Activated naive CD4-positive, alpha-beta T cell treated with Interleukin-2 at 50 U/mL for 16 hours (primary cell): ENCODE results near the gene UBE2Q1.

ENCODE experiments used
- DNase-seq: peaks from one replicate; pipeline ENCODE4 v3.0.0-alpha.2; 2020

Gene UBE2Q1

GRCh38 chr1:154557939-154558719 lies at the start of gene UBE2Q1:
Gene UBE2Q1, minus strand, starts transcription at chr1:154558662. Its CDS starts 109 bp downstream, at chr1:154558553.
- DNase-seq: peak; percentile 36

- DNase-seq: peak; percentile 93
These were observed 49.3 kb upstream of the UBE2Q1 start, which contains the start of gene ADAR for GRCh38 chr1:154607609-154608396. Gene ADAR, minus strand, starts transcription at chr1:154608186. Its CDS starts 180 bp downstream, at chr1:154608006.

GRCh38 chr1:154607106-154607608 lies 48.7 kb upstream of the UBE2Q1 start:
- DNase-seq: peak; percentile 12

- DNase-seq: no peak
These were observed 47.1 kb upstream of the UBE2Q1 start for GRCh38 chr1:154605534-154605933.

GRCh38 chr1:154603317-154603716 lies 44.9 kb upstream of the UBE2Q1 start:
- DNase-seq: no peak

- no peak for DNase-seq
These were observed 41.2 kb upstream of the UBE2Q1 start for GRCh38 chr1:154599658-154600057.

- no peak for DNase-seq
These were observed 40.6 kb upstream of the UBE2Q1 start for GRCh38 chr1:154598871-154599635.

GRCh38 chr1:154595621-154596020 lies 37.2 kb upstream of the UBE2Q1 start:
- no peak for DNase-seq

- DNase-seq: no peak
These were observed 36.3 kb upstream of the UBE2Q1 start for GRCh38 chr1:154594811-154595210.

- DNase-seq: no peak
These were observed 34.9 kb upstream of the UBE2Q1 start for GRCh38 chr1:154593390-154593789.

- DNase-seq: no peak
These were observed 32.7 kb upstream of the UBE2Q1 start for GRCh38 chr1:154591206-154591605.

- no peak for DNase-seq
These were observed 32.3 kb upstream of the UBE2Q1 start for GRCh38 chr1:154590756-154591155.

- no peak for DNase-seq
These were observed 31.3 kb upstream of the UBE2Q1 start for GRCh38 chr1:154589780-154590179.

GRCh38 chr1:154586641-154587040 lies 28.2 kb upstream of the UBE2Q1 start:
- DNase-seq: no peak

GRCh38 chr1:154586231-154586630 lies 27.8 kb upstream of the UBE2Q1 start:
- DNase-seq: no peak

- no peak for DNase-seq
These were observed 26.0 kb upstream of the UBE2Q1 start for GRCh38 chr1:154584267-154584994.

GRCh38 chr1:154583773-154584172 lies 25.3 kb upstream of the UBE2Q1 start:
- no peak for DNase-seq

GRCh38 chr1:154582885-154583284 lies 24.4 kb upstream of the UBE2Q1 start:
- no peak for DNase-seq

GRCh38 chr1:154581766-154582165 lies 23.3 kb upstream of the UBE2Q1 start:
- DNase-seq: no peak

- no peak for DNase-seq
These were observed 20.9 kb upstream of the UBE2Q1 start for GRCh38 chr1:154579374-154579773.

GRCh38 chr1:154578058-154578418 lies 19.6 kb upstream of the UBE2Q1 start:
- DNase-seq: no peak

- no peak for DNase-seq
These were observed 19.0 kb upstream of the UBE2Q1 start for GRCh38 chr1:154577346-154578057.
